Astrocyte (in vitro differentiated cells and primary cell): ENCODE results near the gene GPR15LG.

Experiments
- EZH2 ChIP-seq: IDR thresholded peaks from 2 replicates; pipeline ENCODE4 v1.6.1; 2012; ENCODE audit warnings: mild to moderate bottlenecking, low read length, inconsistent platforms; ENCODE audit not compliant: insufficient read depth
- TF ChIP-seq, protein P1 (sequence below): IDR thresholded peaks from 2 replicates; pipeline ENCODE4 v1.5.1; 2011; ENCODE audit warnings: low read depth, mild to moderate bottlenecking, inconsistent platforms, low read length, moderate library complexity; ENCODE audit not compliant: insufficient read depth

DNA sequence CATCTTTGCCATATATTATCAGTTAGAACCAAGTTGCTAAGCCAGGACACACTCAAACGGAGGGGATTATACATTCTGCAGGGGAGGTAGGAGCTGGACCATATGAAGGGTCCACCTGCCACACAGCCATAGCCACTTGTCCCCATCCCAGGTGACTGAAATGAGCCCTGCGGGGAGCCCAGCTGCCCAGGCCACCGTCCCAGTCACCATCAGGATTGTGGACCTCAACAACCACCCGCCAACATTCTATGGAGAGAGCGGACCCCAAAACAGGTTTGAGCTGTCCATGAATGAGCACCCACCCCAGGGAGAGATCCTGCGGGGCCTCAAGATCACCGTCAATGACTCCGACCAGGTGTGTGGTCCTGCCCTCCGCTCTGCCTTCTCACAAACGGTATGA, 34.4 kb downstream of the GPR15LG start:
- TF ChIP-seq, protein P1, sequence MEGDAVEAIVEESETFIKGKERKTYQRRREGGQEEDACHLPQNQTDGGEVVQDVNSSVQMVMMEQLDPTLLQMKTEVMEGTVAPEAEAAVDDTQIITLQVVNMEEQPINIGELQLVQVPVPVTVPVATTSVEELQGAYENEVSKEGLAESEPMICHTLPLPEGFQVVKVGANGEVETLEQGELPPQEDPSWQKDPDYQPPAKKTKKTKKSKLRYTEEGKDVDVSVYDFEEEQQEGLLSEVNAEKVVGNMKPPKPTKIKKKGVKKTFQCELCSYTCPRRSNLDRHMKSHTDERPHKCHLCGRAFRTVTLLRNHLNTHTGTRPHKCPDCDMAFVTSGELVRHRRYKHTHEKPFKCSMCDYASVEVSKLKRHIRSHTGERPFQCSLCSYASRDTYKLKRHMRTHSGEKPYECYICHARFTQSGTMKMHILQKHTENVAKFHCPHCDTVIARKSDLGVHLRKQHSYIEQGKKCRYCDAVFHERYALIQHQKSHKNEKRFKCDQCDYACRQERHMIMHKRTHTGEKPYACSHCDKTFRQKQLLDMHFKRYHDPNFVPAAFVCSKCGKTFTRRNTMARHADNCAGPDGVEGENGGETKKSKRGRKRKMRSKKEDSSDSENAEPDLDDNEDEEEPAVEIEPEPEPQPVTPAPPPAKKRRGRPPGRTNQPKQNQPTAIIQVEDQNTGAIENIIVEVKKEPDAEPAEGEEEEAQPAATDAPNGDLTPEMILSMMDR = no peak
- TF ChIP-seq EZH2 = no peak
